Measurements from ENCODE around the gene DNAJC10. TPM values are rescaled to one million over a fixed set of nuclear protein-coding genes. Genes with fewer than 3 reads are reported as not detected.

DNAJC10 gene
- polyA plus RNA-seq, 1 donor: 58.6 TPM

DNA sequence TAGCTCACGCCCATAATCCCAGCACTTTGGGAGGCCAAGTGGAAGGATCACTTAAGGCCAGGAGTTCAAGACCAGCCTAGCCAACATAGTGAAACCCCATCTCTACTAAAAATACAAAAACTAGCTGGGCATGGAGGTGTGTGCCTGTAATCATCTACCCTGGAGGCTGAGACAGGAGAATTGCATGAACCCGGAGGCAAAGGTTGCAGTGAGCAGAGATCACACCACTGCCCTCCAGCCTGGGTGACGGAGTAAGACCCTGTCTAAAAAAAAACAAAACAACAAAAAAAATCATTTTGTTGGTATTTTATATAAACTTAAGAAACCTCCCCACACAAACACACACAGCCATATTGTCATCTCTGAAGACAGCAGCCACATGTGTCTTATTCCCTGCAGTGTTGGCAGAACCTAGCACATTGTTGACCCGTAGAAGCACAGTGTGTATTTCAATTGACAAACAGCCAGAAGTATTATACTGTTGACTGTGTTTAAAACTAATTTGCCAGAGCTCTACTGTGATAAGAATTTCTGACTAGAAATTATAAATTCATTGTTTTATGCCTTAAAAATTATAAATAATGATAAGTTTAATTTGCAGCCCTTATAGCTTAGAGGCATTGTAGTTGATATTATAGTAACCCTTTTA is 68.1 kb downstream of the DNAJC10 start:
- DNase-seq (ENCODE audit: low read depth): no peak

GRCh38 chr2:182784777-182785176 is 68.7 kb downstream of the DNAJC10 start:
- DNase-seq (ENCODE audit: low read depth): peak; percentile 28

DNA sequence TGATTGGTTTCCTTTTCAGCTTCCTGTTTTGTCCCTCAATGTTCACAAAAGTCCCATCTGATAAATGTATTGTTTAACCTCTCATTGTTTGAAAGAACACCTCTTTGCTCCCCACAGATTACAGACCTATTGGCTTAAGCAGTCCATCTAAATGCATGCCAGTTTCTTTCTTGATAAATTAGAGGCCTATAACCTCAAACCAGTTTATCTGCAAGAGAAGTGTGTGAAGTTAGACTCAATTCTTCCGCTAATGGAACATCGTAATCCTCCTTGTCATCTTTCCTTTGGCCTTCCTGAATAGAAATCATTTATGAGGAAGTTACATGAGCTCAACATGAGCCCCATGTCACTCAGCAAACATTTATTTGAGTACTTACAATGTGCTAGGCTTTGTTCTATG is 76.4 kb downstream of the DNAJC10 start:
- no peak for DNase-seq (ENCODE audit: low read depth)

- DNase-seq (ENCODE audit: low read depth): no peak
These were observed 82.7 kb downstream of the DNAJC10 start for GRCh38 chr2:182798736-182799135.

DNA sequence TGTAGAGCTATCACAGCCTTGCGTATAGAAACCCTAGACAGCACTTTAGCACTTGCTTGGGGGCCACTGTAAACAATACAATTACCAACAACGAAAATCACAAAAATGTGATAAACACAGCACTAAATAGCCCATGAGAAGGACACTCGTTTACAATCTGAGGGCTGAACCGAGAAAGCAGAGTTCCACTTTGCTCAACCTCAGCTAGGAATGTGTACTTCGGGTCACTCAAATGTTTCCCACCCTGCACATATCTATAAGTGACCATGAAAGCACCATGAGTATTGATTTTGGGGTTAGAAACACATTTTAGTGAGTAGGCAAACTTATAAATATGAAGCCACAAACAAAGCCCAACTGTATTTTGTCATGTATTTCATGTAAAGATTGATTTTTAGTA is 88.1 kb downstream of the DNAJC10 start:
- DNase-seq (ENCODE audit: low read depth): no peak

GRCh38 chr2:182807319-182807718 is 91.3 kb downstream of the DNAJC10 start:
- DNase-seq (ENCODE audit: low read depth): no peak

GRCh38 chr2:182810087-182810486 is 94.0 kb downstream of the DNAJC10 start:
- DNase-seq (ENCODE audit: low read depth): no peak

DNA sequence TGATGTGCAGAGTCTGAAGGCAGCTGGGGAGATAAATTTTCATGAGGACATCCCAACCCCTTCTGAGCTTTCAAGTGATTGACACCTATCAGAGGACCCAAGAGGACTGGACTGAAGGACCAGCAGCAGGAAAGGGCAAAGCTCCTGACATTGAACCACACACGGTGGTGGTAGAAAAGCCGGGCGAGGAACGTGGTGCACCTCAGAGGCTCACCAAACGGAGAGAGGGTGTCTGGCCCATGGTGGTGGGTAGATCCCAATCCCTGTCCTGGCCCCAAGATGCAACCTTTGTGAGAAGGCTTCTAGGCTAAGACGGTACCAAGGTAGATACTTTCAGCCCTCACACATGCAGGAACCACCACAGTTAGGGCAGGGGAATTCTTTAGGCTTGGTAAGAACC is 98.3 kb downstream of the DNAJC10 start:
- DNase-seq (ENCODE audit: low read depth): no peak

DNA sequence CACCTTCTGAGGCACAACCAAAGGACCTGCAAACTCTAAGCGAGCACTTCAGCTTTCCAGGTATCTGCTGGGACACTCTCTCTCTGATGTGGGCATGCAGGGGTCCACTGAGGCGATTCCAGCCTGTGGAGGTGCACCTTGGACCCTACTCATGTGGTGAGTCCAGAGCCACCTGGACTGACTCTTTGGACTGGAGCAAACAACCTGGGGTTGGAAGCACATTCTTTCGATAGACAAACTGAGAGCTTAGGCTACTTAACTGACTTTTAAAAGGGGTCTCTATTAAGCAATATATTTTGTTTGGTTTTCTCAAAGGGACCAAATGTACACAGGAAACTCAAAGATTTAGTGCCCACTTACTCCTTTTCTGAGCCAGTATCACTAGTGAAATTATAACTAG is 98.7 kb downstream of the DNAJC10 start:
- DNase-seq (ENCODE audit: low read depth): no peak

DNA sequence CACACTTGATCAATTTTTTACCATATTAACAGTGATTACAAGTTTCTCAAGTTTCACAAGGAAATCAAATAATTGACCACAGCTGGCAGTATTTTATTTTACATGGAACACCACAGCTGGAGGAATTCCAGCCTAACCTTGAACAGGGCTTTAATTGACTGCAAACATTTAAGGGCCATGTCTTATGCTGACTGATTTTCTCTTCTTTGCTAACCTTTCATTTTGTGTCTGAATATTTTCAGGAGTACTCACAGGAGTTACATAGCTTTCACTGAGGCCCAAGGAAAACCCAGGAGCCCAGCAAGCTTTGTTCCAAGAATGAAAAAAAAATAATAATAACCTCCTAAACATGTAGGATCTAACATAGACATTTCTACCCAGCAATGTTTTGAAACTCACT is 100.8 kb downstream of the DNAJC10 start:
- DNase-seq (ENCODE audit: low read depth): no peak

DNA sequence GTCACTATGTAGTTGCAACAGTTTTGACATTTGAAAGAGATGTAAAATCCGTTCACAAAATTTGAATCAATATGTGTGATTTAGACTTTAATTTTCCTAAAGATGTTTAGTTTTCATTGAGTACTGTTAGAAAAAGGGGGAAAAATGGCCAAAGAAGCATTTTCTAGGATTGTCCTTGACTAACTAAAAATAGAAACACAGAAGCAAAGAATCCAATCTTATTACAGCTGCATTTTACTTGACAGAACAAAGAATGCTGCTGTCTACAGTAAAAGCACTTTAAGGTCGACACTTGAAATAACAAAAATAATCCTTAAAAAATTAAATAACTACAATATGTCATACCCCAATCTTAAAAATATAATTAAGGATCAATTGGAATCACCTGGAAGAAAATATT is 101.5 kb downstream of the DNAJC10 start:
- no peak for DNase-seq (ENCODE audit: low read depth)

- no peak for DNase-seq (ENCODE audit: low read depth)
These were observed 102.4 kb downstream of the DNAJC10 start for GRCh38 chr2:182818501-182818900.

DNA sequence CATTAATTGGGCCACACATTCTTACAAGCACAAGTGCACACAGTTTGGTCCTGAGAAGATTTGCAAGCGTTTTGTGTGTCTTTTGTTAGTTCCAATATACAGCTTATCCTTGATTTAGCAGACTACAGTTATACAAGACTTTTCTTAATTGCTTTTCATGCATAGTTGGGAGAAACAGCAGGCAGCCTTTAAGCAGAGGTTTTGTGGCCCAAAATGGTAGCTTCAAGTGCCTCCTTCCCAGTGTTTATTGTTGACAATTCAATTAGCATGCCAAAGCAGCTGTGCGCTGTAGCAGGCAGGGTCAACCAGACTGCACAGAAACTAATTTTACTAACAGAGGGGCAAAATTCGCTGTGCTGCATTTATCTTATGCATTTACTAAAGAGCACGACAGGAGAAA is 102.9 kb downstream of the DNAJC10 start:
- DNase-seq (ENCODE audit: low read depth): no peak

DNA sequence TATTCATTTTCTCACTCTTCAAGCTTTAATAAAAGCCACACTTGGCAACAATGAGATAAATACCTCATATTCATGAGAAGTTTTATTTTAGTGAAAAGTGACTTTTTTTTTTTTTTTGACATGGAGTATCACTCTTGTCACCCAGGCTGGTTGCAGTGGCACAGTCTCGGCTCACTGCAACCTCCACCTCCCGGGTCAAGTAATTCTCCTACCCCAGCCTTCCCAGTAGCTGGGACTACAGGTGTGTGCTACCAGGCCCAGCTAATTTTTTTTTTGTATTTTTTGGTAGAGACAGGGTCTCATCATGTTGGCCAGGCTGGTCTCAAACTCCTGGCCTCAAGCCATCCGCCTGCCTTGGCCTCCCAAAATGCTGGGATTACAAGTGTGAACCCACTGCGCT is 103.4 kb downstream of the DNAJC10 start:
- DNase-seq (ENCODE audit: low read depth): no peak

DNA sequence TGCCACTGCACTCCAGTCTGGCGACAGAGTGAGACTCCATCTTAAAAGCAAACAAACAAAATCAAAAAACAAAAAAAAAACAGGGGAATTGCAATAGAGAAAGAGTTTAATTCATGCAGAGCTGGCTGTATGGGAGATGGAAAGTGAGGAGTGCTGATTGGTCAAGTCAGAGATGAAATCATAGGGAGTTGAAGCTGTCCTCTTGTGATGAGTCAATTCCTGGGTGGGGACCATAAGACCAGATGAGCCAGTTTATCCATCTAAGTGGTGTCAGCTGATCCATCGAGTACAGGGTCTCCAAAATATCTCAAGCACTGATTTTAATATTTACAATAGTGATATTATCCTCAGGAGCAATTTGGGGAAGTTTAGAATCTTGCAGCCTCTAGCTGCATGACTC is 105.1 kb downstream of the DNAJC10 start:
- DNase-seq (ENCODE audit: low read depth): no peak

DNA sequence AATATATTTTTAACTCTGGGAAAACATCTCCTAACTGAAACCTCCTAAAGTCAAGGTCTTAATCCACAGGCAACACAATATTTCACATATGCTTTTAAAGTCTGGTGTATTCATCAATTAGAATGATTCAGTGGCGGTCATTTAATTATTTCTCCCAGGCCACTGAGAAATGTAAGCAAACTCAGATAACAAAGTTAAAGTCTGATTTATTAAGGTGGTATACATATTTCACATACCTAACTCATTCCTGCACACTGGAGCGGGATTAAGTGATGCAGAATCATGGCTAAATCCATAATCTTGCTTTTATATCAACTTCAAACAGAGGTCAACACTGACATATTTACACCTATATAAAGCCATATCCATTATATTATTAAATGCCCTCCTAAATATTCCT is 106.7 kb downstream of the DNAJC10 start:
- DNase-seq (ENCODE audit: low read depth): no peak

- DNase-seq (ENCODE audit: low read depth): no peak
These were observed 108.2 kb downstream of the DNAJC10 start for GRCh38 chr2:182824056-182824766.

- no peak for DNase-seq (ENCODE audit: low read depth)
These were observed 108.7 kb downstream of the DNAJC10 start for GRCh38 chr2:182824767-182825158.

DNA sequence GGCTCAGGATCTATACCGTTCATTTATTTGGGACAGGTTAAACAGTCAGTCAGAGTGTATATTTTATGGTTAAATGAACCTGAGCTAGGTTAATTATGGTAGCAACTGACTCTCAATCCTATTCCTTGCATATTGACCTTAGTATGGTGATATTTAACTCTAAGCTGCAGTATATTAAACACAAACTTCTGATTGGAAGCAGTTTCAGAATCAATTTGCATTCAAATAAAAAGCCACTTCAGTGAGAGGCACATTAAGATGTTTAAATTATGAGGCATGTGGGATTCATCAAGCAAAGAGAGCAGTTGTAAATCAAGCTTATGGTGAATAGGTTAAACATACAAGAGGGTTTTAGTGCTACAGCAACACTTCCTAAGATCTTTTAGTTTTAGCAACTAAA is 110.0 kb downstream of the DNAJC10 start:
- no peak for DNase-seq (ENCODE audit: low read depth)

GRCh38 chr2:182826496-182826895 is 110.4 kb downstream of the DNAJC10 start:
- no peak for DNase-seq (ENCODE audit: low read depth)

- no peak for DNase-seq (ENCODE audit: low read depth)
These were observed 111.3 kb downstream of the DNAJC10 start for GRCh38 chr2:182827182-182827879.

DNA sequence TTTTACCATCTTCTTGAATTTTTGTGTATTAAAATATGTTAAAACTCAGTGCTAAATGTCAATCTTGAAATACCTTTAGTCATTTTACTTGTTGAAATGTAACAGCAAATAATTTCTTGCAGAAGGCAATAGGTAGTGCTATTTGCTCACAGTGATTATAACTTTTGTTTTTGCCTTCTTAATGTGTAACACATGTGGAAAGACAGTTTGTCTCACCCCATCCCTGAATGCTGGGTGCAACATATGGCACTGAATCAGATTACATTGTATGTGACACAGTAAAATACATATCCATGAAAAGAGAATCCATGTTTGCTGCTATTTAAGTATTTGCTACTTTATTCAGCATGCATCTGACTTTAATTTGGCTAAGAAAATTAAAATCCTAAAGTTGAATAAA is 115.0 kb downstream of the DNAJC10 start:
- no peak for DNase-seq (ENCODE audit: low read depth)

- DNase-seq (ENCODE audit: low read depth): no peak
These were observed 115.9 kb downstream of the DNAJC10 start for GRCh38 chr2:182831921-182832320.
